SK-N-SH treated with all-trans-retinoic acid at 6 μM for 48 hours (cell line): ENCODE measurements around the gene FAM78B.

Source experiments
- GLIS3 ChIP-seq: fragments of 250-450 bp; sonication (Bioruptor Pico); IDR thresholded peaks from 2 replicates; pipeline ENCODE4 v1.5.0; 2020; ENCODE audit warnings: mild to moderate bottlenecking, moderate library complexity
- PATZ1 ChIP-seq: fragments of 250-450 bp; sonication (Bioruptor Pico); IDR thresholded peaks from 2 replicates; pipeline ENCODE4 v1.8.0; 2020; ENCODE audit warnings: mild to moderate bottlenecking, moderate library complexity, borderline replicate concordance

- TF ChIP-seq PATZ1 (CRISPR knock-in tag), result no peak
- TF ChIP-seq GLIS3 (CRISPR knock-in tag), result no peak
These were observed 53.8 kb downstream of the FAM78B start for GRCh38 chr1:166113031-166113430.
